Prostate gland (tissue), 2 donors: ENCODE data around the gene CNDP2. TPM values are rescaled to one million over a fixed set of nuclear protein-coding genes. Genes with fewer than 3 reads are reported as not detected.

Source experiments
- DNase-seq: peaks from one replicate; pipeline ENCODE4 v3.0.0-alpha.2; 2019; ENCODE audit warnings: low spot score
- H3K27ac ChIP-seq, 2 donors: fragments of 200-600 bp; sonication (generic); 2 replicates each; pipeline ENCODE4 v1.5.1; 2017 to 2019
- H3K27me3 ChIP-seq: fragments of 200-600 bp; sonication (generic); replicated peaks from 2 replicates; pipeline ENCODE4 v1.5.1; 2019; ENCODE audit not compliant: insufficient read depth
- H3K36me3 ChIP-seq, 2 donors: fragments of 200-600 bp; sonication (generic); 1 replicate in 1 of 2; 2 replicates in 1 of 2; pipeline versions ENCODE4 v1.5.1 to v1.8.1; 2017 to 2019
- H3K4me1 ChIP-seq: fragments of 200-600 bp; sonication (generic); replicated peaks from 2 replicates; pipeline ENCODE4 v1.5.1; 2019
- H3K4me3 ChIP-seq, 2 donors: fragments of 200-600 bp; sonication (generic); 2 replicates each; pipeline ENCODE4 v1.5.1; 2017 to 2019
- H3K9me3 ChIP-seq: fragments of 200-600 bp; sonication (generic); 2 replicates; pipeline ENCODE4 v1.5.1; 2017
- CTCF ChIP-seq, 4 experiments: fragments of 200-600 bp in 2 of 4; fragments of 450-650 bp in 2 of 4; sonication (generic) in 2 of 4; IDR thresholded peaks; 1 replicate in 3 of 4; 2 replicates in 1 of 4; pipeline ENCODE4 v1.5.1; 2016 to 2019; ENCODE audit warnings: antibody characterized with exemption in 4 of 4, mild to moderate bottlenecking in 2 of 4, moderate library complexity in 2 of 4
- POLR2A ChIP-seq: fragments of 450-650 bp; IDR thresholded peaks from one replicate; pipeline ENCODE4 v1.6.1; 2016; ENCODE audit warnings: antibody characterized with exemption, mild to moderate bottlenecking
- POLR2AphosphoS5 ChIP-seq: sonication (generic); formaldehyde crosslinking; IDR thresholded peaks from one replicate; pipeline ENCODE4 v1.6.1; 2017; ENCODE audit warnings: antibody characterized with exemption
- WGBS: methylation state at CpG from one replicate; pipeline ENCODE4 v1.1.5; 2018; 5-methylcytosine and 5-hydroxymethylcytosine counted together
- intact Hi-C: fragments of 100-400 bp; cut with DNase I; formaldehyde crosslinking; loops from one replicate; pipeline ENCODE4 v1.14.2; 2022
- total RNA-seq, 2 donors: library from RNA; depleted of rRNA; stranded (reverse); fragments of >200 nt; gene quantifications; one replicate each; pipeline ENCODE4 v1.1.0, GENCODE V29; 2016

The CNDP2 gene
- total RNA-seq, 2 donors from 2014 or later, result 144 to 294 TPM

GRCh38 chr18:74570266-74570665 lies 74.1 kb downstream of the CNDP2 start:
- intact Hi-C loops, result no loop called here
- H3K27ac ChIP-seq, result no peak overlapping the region
- no peak for DNase-seq
- WGBS, result 65% methylated on average over 4 of the region's 4 CpGs
- H3K4me1 ChIP-seq, result no peaks in the 10 kb centered on the region
- no peaks in the 10 kb centered on the region for H3K27me3 ChIP-seq
- H3K9me3 ChIP-seq, result no peaks in the 10 kb centered on the region
- no peaks in the 10 kb centered on the region for H3K36me3 ChIP-seq
- TF ChIP-seq POLR2AphosphoS5 (no peak), POLR2A (no peak), CTCF (IDR thresholded peaks at IDR 0.05) (no peak)
- H3K4me3 ChIP-seq, result no peak overlapping the region

- intact Hi-C loops, result no loop called here
- WGBS, result 85% methylated on average over 12 of the region's 12 CpGs
Observed at GRCh38 chr18:74571895-74572680, 75.9 kb downstream of the CNDP2 start.

GRCh38 chr18:74573053-74573452 lies 76.9 kb downstream of the CNDP2 start:
- H3K4me3 ChIP-seq, result no peak overlapping the region
- H3K4me1 ChIP-seq, result no peaks in the 10 kb centered on the region
- H3K27ac ChIP-seq, result no peak overlapping the region
- no peaks in the 10 kb centered on the region for H3K27me3 ChIP-seq
- intact Hi-C loops, result no loop called here
- DNase-seq, result no peak
- H3K9me3 ChIP-seq, result no peaks in the 10 kb centered on the region
- TF ChIP-seq POLR2A (no peak), CTCF (IDR thresholded peaks at IDR 0.05) (no peak), POLR2AphosphoS5 (no peak)
- H3K36me3 ChIP-seq, result no peaks in the 10 kb centered on the region

More at GRCh38 chr18:74571895-74572680, 75.9 kb downstream of the CNDP2 start:
- DNase-seq, result no peak
- no peak overlapping the region for H3K4me3 ChIP-seq
- H3K9me3 ChIP-seq, result no peaks in the 10 kb centered on the region
- no peak for TF ChIP-seq CTCF (IDR thresholded peaks at IDR 0.05)
- H3K4me1 ChIP-seq, result no peaks in the 10 kb centered on the region
- no peaks in the 10 kb centered on the region for H3K36me3 ChIP-seq
- no peaks in the 10 kb centered on the region for H3K27me3 ChIP-seq
- H3K27ac ChIP-seq, result no peak overlapping the region

Other genes with a start within 250 kb of the CNDP2 start
- gene CYB5A, start 204.4 kb upstream of the CNDP2 start, total RNA-seq, result 100 to 1,000 TPM in 1 of 2 donors, 10 to 100 TPM in 1; 76.6 to 144 TPM
- gene C18orf63, start 180.5 kb upstream of the CNDP2 start, total RNA-seq, result 1 to 10 TPM in 1 of 2 donors, not detected in 1; 4.7 TPM
- 10 to 100 TPM in 1 of 2 donors, not detected in 1; 10.8 TPM for gene DIPK1C, start 39.1 kb upstream of the CNDP2 start, total RNA-seq
- gene CNDP1, start 38.1 kb downstream of the CNDP2 start, total RNA-seq, result not detected
- 10 to 100 TPM; 11.7 to 22.2 TPM for gene ZNF407, start 101.5 kb downstream of the CNDP2 start, total RNA-seq